NCI-H128 (cell line): Measurements from ENCODE around the gene BRDT.
A peak's percentile ranks its signal among the peaks of the same experiment; 100 is the strongest.
"Not testable (repeated sequence)": the region's sequence is repeated elsewhere in the genome, so short reads cannot be mapped to it uniquely, and the experiment has no call there.

Experiments
- DNase-seq: peaks from one replicate; lab custom pipeline; 2025; ENCODE audit not compliant: unreplicated experiment; lab: John Stamatoyannopoulos, UW

BRDT gene

DNA sequence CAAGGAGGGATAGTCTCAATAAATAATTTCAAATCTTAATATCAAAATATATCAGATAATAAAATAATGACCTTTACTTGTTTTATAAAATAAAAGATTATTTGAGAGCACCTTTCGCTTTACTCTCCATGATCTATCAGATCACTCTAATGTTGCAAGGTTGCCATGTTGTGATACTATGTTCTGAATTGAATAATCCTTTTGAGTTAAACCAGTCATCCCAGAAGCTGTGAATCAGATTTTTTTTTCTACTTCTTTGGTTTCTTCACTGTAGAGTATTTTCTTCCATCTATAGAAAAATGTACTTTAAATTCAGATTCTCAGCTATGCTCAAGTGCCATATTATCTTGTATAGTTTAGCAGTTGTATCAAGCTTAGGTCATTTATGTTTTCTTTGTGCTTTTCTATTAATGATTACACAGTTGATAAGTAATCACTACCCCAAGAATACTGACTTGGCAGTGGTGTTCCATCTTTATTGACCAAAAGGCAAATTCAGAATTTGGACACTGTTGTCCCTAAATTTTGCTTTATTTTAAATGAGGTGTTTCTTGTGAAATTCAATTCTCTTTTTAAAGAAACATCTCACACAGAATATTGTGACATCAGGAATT lies 32.9 kb downstream of the BRDT start:
- no peak for DNase-seq

DNA sequence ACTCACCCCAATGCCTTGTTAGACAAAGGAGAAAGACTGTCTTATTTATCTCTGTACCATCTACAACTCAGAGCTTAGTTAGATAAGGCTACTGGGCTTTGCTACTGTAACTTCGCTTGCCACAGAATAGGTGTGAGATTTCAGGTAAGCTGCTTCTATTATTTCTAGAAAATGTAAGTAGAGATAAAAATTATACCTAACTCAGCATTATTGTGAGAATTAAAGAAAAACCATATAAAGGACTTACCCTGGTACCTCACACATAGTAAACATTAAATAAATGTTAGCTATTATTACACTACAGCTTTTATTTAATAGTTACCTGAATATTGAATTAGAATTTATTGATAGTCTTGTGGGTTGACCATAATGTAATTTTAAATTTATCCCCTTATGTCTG lies 44.1 kb downstream of the BRDT start:
- DNase-seq, result no peak

DNA sequence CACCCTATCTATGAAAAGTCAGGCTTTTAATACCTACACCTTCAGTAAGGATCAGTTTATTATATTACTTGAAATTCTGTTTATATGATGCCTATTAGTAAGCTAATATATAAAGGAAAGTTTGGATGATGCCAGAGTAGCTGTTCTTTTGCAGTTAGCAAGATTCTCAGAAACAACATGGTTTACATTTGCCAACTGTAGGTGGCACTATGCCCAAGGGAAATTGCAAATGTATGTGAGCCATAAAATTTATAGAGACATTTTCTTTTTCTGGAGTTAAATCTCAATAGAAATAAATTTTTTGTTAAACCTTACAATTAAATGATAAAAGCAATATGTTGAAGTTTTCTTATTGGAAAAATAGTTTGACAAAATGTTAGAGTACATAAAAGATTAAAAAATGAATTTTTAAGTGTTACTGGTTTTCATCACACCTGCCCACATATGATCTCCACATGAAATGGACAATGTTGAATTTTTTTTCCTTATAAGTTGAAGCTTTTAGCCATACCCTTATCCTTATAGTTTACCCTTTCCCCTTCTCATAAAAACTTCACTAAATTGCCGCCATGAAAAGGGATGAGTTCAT lies 48.5 kb downstream of the BRDT start:
- DNase-seq, result peak; percentile 25

GRCh38 chr1:92004129-92004528 lies 54.9 kb downstream of the BRDT start:
- DNase-seq, result no peak

DNA sequence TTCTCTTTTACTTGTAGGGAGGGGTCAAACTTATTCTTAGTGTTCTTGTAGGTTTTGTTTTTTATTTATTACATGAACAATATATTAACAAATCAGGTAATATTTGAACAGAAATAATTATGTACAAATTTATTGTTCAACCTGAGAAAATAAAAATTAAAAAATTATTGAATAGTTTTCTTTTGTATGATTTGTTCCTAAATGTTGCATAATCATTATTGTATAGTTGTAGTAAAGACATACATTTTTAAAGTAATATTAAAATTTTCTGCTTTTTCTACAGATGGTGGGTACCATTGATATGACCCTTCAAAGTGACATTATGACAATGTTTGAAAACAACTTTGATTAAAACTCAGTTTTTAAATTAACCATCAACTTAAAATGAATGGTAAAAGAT lies 64.7 kb downstream of the BRDT start:
- no peak for DNase-seq

DNA sequence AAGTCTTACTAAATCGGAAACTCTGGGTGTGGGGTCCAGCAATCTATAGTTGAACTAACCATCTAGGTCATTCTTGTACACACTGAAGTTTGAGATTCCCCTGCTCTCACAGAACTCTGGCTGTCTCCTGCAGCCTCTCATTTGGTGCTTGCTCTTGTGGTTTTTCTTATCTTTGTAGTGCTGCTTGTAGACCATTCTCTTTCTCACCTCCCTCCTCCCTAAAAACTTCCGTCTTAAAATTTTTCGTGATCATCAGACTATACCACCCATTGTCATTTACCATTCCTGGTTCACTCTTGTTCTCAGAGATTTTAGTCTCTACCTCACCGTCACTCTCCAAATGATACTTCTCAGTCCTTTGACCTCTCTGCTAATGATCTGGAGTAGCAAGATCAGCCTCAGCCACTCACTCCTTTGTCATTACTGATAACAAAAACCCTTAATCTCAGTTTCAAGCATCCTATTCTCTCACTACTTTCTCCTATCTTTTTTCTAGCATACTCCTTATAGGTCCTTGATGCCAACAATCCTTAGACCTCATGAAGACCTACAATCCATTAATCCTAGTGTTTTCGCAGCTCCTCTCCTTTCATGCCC lies 67.6 kb downstream of the BRDT start:
- DNase-seq, result no peak

DNA sequence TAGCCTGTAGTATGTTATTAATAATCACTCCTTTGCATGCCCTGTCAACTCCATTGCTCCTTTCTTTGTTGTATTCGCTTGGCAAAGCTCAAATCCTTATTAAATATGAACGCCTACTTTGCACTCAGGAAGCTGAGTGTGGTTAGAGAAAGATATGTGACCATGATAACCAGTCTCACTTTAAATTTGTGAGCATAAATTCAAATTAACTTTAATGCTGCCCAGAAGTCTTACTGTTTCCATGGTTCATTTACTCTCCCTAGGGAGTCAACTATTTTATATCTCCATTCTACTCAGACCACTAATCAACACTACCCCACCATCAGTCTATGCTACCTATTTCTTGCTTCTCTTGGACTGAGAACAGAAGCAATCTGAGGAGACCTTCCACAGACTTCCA lies 68.5 kb downstream of the BRDT start:
- DNase-seq, result no peak

DNA sequence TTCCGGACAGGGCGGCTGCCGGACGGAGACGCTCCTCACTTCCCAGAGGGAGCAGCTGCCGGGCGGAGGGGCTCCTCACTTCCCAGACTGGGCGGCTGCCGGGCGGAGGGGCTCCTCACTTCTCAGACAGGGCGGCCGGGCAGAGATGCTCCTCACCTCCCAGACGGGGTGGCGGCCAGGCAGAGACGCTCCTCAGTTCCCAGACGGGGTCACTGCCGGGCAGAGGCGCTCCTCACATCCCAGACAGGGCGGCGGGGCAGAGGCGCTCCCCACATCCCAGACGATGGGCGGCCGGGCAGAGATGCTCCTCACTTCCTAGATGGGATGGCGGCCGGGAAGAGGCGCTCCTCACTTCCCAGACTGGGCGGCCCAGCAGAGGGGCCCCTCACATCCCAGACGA lies 76.8 kb downstream of the BRDT start:
- DNase-seq, result not testable (repeated sequence)

GRCh38 chr1:92026806-92027205 lies 77.6 kb downstream of the BRDT start:
- no peak for DNase-seq

DNA sequence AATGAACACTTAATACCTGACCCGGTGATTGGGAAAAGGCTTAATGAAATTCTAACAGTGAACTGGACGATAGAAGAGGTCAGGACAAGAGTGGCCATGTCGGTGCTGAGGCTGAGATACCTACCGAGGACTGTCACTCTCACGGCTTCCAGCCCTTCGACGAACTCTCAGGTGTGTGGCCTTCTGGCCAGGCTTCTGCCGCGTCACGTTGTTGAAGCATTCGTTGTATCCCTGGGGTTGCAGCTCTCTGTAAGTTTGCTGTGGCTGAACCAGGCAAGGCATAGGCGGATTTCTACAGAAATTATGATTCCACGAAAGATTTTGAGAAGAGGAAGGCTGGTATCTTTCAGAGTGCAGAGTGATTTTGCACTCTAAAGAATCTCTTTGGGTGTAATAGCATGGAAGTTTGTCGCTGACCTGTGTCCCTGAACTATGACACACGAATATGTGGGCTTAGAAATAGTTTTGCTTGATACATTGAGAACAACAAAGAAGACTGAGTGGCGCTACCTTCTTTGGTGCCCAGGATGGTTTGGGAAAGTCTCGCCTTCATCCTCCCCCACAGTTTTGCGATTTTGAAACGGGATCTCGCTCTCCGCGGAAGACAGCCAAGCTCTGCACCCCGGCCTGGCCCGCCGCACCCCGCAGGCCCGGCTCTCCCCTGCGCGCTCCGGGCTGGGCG lies 80.2 kb downstream of the BRDT start:
- no peak for DNase-seq

- no peak for DNase-seq
Measured at GRCh38 chr1:92030656-92031107, 81.5 kb downstream of the BRDT start.

GRCh38 chr1:92031281-92032110 lies 82.3 kb downstream of the BRDT start:
- DNase-seq, result no peak

GRCh38 chr1:92037400-92037799 lies 88.2 kb downstream of the BRDT start:
- no peak for DNase-seq

DNA sequence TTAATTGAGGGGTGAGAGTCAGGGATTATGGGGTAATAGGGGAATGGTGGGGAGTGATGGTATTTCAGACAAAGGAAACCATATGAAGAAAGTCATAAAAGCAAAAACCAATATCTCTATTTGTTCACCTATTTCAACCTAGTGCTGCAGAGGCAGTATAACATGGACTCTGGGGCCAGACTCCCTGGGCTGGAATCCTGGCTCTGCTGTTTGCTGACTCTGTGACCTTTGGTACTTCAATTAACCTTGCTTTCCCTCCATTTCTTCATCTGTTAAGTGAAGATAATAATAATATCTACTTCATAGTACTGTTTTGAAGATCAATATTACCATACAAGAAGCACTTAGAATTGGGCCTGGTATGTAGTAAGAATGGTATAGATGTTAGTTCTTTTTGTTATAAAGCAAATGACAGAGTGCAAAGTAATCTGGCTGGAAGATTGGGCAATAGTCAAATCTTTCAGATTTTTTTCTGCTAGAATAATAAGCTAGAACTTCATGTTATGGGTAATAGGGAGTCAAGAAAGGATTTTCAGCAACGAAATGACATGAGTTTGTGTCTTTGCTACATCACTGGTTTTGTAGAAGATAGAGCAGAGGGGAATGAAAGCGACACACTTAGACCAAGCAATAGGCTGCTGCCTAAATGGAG lies 89.6 kb downstream of the BRDT start:
- DNase-seq, result no peak

- no peak for DNase-seq
Measured at GRCh38 chr1:92040971-92041370, 91.8 kb downstream of the BRDT start.

DNA sequence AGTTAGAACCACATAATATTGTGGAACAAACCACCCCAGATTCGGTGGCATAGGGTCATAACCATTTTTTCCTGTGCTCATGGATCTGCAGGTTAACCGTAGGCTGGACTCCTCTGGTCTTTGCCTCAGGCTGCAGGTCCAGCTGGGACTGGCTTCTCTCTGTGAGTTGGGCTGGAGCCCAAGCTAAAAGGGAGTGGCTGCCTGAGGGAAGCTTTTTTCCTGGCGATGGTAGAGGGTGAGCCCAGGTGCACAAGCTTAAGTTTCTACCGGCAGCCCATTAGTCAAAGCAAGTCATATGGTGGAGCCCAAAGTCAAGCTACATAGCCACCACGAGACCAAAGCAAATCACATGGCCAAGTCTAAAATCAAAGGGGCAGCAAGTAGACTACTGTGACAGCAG lies 94.4 kb downstream of the BRDT start:
- no peak for DNase-seq

DNA sequence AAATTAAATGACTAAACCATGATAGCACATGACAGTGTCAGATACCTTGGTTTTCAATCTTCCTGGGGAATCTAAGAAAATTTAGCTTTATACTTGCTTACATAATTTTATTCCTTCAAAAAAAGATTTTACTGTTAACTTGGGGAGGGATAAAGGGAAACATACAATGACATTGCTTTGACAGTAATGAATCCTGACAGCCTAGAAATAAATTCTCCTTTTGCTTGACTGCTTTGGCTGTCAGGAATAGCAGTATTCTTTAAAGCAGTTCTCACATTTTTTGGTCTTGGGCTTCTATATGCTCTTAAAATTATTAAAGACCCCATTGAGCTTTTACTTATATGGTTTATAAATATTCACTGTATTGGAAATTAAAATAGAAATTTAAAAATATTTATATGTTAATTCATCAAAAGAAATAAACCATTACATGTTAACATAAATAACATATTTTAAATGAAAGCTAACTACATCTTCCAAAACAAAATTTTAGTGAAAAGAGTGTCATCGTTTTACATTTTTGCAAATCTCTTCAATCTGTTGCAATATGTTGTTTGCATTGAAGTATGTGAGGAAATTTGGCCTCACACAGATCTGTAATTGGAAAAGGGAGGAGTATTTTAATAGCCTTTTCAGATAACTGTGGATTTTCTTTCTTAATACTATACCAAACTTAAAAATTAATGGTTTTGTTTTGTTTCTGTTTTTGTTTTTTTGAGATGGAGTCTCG lies 96.7 kb downstream of the BRDT start:
- no peak for DNase-seq

- DNase-seq, result no peak
Measured at GRCh38 chr1:92051948-92052347, 102.7 kb downstream of the BRDT start.
